ENCODE data around the gene FGD5.

FGD5 gene

GRCh38 chr3:14841836-14842235 is 23.1 kb downstream of the FGD5 start:
- no peak for TF ChIP-seq GATA2 (IDR thresholded peaks at IDR 0.05; ENCODE audit: low read depth, low read length)
- TF ChIP-seq GATA3 (IDR thresholded peaks at IDR 0.05; ENCODE audit: low read depth, low read length) = no peak

GRCh38 chr3:14842277-14842676 is 23.5 kb downstream of the FGD5 start:
- TF ChIP-seq GATA3 (IDR thresholded peaks at IDR 0.05; ENCODE audit: low read depth, low read length) (no peak), GATA2 (IDR thresholded peaks at IDR 0.05; ENCODE audit: low read depth, low read length) (no peak)

- TF ChIP-seq GATA2 (IDR thresholded peaks at IDR 0.05; ENCODE audit: low read depth, low read length) (no peak), GATA3 (IDR thresholded peaks at IDR 0.05; ENCODE audit: low read depth, low read length) (no peak)
Measured at GRCh38 chr3:14843321-14843720, 24.6 kb downstream of the FGD5 start.

DNA sequence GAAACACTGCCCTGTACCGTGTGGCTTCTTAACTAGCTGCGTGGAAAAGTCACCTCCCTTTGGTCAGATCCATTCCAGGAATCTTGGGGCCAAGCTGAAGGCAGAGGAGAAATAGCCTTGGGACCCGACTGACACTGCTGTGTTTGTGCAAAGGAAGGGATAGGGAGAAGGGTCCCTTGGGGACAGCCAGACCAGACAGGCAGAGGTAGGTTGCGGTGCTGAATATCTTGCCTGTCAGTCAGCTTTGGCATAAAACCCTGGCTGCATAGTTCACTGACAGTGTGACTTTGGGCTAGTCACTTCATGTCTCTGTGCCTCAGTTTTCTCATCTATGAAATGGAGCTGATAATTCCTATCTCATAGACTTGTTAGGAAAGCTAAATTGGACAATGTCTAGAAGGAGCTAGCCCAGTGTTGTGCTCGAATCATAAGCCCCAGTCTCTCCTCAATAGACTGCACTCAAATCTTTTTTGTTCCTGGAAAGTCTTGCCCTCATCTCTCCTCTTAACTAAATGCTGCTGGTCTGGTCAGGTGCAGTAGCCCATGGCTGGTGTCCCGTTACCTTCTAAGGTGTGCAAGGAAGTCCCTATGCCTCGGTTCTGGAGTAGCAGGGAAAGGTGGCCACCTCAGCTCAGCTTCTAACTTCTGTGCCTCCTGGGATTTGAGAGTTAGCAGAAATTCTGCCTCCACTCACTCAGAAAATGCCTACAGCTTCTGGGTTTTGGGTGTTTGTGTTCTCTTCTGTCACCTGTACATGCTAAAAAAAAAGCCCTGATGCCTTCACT is 25.8 kb downstream of the FGD5 start:
- no peak for TF ChIP-seq GATA3 (IDR thresholded peaks at IDR 0.05; ENCODE audit: low read depth, low read length)
- TF ChIP-seq GATA2 (IDR thresholded peaks at IDR 0.05; ENCODE audit: low read depth, low read length) = no peak

DNA sequence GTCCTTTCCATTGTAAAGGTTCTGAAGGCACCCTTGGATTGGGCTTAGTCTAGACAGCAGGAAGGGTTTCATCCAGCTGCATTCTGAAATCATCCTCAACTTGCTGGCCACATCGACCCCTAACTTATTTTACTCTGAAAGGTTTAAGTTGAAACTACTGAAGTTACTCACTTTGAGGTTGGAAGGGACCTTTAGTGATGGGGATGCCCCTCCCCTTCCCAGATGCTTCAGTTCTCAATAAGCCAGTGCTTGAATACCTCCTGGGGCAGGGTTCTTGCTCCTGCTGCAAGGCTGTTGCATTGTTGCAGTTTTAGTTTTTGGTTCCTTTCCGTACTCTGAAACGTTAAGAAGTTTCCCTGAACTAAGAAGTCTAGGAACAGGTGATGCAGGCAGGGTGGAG is 26.4 kb downstream of the FGD5 start:
- TF ChIP-seq GATA2 (IDR thresholded peaks at IDR 0.05; ENCODE audit: low read depth, low read length) (no peak), GATA3 (IDR thresholded peaks at IDR 0.05; ENCODE audit: low read depth, low read length) (no peak)

GRCh38 chr3:14845826-14846225 is 27.1 kb downstream of the FGD5 start:
- TF ChIP-seq GATA3 (IDR thresholded peaks at IDR 0.05; ENCODE audit: low read depth, low read length) (no peak), GATA2 (IDR thresholded peaks at IDR 0.05; ENCODE audit: low read depth, low read length) (no peak)

GRCh38 chr3:14846226-14846880 is 27.6 kb downstream of the FGD5 start:
- TF ChIP-seq GATA2 (IDR thresholded peaks at IDR 0.05; ENCODE audit: low read depth, low read length) (no peak), GATA3 (IDR thresholded peaks at IDR 0.05; ENCODE audit: low read depth, low read length) (no peak)

DNA sequence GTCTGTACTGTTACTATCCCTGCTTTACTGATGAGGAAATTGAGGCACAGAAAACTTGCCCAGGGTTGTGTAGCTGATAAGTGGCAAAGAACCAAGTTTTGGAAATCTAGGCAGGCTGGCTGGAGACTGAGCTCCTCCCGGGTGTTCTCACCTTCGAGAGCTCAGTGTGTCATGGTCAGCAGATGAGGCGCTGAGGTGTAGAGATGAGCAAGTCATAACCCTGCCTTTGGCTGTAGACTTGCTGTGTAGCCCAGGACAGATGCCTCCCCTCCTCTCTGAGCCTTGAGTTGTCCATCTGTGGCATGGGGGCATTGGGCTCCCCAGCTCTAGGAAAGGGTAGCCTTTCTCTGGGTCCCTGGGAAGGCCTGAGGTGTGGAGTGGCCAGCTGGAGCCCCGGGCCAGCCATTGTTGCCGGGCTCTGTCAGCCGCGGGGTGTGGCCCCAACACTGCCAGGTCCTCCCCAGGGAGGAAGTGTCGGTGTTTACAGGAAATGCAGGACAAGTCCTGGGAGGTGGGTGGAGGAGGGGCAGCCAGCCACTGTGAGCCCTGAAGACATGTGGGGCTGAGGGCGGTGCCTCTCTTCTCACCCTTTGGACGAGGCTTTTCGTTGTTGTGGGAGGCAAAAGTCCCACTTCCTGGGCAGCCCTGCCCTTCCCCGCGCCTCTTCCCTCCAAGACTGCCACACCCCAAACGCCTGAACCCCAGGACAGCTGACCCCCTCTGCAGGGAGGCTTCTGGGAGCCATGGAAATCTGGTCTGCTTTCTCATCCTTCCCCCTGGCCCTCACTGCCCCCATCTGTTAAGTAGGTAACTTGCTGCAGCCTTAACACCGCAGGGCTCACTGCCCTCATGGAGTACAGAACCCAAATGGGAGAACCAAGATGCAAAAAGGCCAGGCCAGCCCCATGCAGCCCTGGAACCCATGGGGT is 29.1 kb downstream of the FGD5 start:
- TF ChIP-seq GATA3 (IDR thresholded peaks at IDR 0.05; ENCODE audit: low read depth, low read length) (no peak), GATA2 (IDR thresholded peaks at IDR 0.05; ENCODE audit: low read depth, low read length) (no peak)

GRCh38 chr3:14848906-14849305 is 30.1 kb downstream of the FGD5 start:
- no peak for TF ChIP-seq GATA3 (IDR thresholded peaks at IDR 0.05; ENCODE audit: low read depth, low read length)
- no peak for TF ChIP-seq GATA2 (IDR thresholded peaks at IDR 0.05; ENCODE audit: low read depth, low read length)

DNA sequence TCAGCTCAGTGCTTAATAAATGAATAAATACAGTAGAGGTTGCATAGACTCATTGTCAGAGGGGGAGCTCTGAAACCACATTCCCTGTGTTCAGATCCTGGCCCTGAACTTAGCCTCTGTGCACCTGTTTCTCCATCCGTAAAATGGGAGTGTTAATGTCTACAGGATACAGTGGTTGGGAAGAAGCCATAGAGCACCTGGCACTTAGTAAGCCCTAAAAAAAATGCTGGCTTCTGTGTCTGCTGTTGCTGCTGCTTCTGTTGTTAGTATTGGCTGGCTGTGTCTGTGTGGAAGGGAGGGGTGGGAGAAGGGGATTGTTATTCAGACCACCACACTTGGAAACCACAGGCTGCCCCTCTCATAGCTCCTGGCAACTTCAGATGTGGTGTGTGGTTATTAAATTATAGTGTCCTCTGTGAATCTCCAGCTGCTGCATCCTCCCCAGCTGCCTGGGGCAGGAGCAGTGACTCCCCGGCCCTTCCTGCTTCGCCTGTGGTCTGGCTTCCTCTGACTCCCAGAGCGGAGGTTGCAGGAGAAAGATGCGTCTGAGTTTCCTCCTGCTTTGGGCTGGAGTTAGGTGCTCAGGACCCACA is 31.0 kb downstream of the FGD5 start:
- TF ChIP-seq GATA3 (IDR thresholded peaks at IDR 0.05; ENCODE audit: low read depth, low read length) = no peak
- TF ChIP-seq GATA2 (IDR thresholded peaks at IDR 0.05; ENCODE audit: low read depth, low read length) = no peak

GRCh38 chr3:14852058-14852594 is 33.4 kb downstream of the FGD5 start:
- TF ChIP-seq GATA2 (IDR thresholded peaks at IDR 0.05; ENCODE audit: low read depth, low read length) = no peak
- no peak for TF ChIP-seq GATA3 (IDR thresholded peaks at IDR 0.05; ENCODE audit: low read depth, low read length)

GRCh38 chr3:14852717-14853116 is 34.0 kb downstream of the FGD5 start:
- no peak for TF ChIP-seq GATA3 (IDR thresholded peaks at IDR 0.05; ENCODE audit: low read depth, low read length)
- TF ChIP-seq GATA2 (IDR thresholded peaks at IDR 0.05; ENCODE audit: low read depth, low read length) = no peak

DNA sequence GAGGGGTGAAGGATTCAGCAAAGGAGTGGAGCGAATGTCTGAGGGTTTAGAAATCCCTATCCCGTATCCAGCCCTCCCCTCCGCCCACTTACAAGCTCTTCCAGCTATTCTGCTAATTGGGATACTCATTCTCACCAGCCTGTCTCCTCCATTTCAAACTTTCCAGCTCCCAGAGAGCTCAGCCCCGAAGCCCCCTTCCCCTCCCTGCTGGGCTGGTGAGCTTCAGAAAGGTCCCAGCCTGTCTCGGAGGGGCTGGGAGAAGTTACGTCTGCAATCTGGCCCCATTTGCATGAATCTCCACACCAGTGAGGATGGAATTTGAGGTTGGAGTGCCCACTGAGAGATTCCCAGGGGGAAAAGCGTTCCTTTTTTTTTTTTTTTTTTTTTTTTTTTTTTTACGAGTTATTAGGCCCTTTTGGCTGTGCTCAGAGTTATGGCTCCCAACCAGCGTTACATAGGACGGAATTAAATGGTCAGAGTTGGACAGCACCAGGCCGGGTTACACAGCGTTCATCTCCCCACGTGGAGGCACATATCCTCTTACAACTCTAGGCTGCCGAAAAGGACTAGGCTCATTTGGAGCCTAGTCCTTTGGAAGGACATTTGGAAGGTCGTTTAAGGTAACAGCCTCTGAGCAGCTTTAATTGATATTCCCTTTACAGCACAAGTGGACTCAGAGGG is 34.6 kb downstream of the FGD5 start:
- TF ChIP-seq GATA3 (IDR thresholded peaks at IDR 0.05; ENCODE audit: low read depth, low read length) (no peak), GATA2 (IDR thresholded peaks at IDR 0.05; ENCODE audit: low read depth, low read length) (no peak)
